DMS153 treated with DMSO at 0.1 percent for 48 hours (cell line): Measurements from ENCODE around the gene LARP4B.

ENCODE experiments used
- DNase-seq: peaks from one replicate; lab custom pipeline; 2025; ENCODE audit not compliant: unreplicated experiment; lab: John Stamatoyannopoulos, UW

Gene LARP4B

GRCh38 chr10:836782-837181, 94.7 kb downstream of the LARP4B start:
- no peak for DNase-seq

DNA sequence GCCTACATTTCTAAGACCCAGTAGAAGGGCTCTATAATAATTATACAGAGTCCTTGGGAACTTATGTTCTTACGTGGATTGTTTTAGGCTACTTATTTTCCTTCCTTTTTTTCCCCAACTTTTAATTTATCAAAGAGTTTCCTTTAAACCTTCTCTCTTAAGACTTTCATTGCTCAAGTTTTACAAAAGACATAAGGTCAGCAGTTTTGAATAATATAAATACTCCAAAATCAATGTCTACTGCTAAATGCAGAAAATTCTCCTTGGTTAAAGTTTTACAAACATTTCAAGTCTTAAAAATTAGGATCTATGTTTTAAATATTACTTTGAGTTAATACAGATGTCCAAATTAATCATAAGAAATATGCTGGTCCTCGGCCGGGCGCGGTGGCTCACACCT, 97.0 kb downstream of the LARP4B start:
- DNase-seq = no peak

GRCh38 chr10:829241-829640, 102.3 kb downstream of the LARP4B start:
- DNase-seq = no peak

DNA sequence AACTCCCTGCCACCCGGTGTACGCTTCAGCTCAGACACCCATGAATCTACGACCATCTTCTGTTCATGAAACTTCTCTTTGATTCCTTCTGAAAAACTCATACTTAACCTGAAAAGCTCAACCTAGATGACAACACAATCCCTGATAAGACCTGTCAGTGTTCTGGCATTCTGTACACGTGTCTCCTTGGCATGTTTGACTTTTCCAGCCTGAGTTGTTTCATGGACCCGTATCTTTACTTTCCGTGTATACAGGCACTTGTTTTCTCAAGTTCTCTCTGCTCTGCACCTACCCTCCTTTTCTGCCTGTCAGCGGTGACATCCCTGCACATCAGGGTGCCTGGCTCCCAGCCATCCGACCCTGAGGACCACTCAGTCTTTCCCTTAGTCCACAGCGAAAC, 103.3 kb downstream of the LARP4B start:
- no peak for DNase-seq

DNA sequence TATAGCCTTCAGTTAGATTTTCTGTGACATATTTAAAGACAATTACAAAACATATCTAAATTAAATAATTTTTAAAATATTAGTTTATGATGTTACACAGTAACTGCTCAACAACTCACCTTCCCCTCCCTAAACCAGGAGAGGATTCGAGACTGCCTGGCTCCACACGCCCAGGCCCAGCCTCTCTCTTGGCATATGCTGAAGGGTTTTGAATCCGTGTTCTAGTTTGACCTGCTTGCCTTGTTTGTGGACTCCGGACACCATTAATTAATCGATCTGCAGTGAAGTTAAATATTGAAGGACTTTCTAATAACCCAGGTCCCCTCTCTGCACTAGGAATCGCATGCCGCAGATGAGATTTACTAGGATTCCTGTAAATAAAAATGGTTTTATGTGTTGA, 106.6 kb downstream of the LARP4B start:
- DNase-seq = no peak

DNA sequence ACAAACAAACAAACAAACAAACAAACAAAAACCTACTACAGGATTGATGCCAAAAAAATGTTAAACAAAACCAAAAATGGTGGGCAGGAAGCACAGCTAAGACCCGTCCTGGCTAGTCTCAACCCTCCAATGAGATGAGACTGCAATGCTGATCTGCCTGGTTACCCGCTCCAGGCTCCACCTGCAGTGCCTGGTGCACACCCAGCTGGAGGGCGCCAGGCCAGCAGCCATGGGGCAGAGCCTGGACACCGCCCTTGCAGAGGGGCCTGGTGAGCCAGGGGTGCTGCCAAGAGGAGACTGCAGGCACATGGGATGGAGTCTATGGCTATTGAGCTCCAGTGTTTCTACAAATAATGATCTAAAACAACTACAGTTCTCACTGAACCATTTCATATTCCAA, 107.0 kb downstream of the LARP4B start:
- no peak for DNase-seq

GRCh38 chr10:822661-823367, 108.7 kb downstream of the LARP4B start:
- DNase-seq = no peak

DNA sequence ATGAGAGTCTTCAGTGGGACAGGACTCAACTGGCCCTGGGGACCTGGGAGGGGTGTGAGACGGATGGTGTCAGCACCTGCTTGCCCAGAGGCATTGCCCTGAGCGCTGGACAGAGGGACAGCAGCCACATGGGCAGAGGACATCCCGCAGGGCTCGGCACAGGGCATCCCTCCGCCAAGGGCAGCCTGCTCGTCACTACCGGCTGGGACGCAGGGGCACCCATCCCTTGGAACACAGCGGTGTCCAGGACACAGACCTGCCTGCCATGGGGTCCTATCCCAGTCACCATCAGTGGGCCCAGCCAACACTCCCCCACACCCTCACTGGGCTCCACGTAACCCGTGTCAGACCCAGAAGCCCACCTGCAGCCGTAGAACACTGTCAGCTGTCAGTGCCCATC, 109.3 kb downstream of the LARP4B start:
- no peak for DNase-seq

DNA sequence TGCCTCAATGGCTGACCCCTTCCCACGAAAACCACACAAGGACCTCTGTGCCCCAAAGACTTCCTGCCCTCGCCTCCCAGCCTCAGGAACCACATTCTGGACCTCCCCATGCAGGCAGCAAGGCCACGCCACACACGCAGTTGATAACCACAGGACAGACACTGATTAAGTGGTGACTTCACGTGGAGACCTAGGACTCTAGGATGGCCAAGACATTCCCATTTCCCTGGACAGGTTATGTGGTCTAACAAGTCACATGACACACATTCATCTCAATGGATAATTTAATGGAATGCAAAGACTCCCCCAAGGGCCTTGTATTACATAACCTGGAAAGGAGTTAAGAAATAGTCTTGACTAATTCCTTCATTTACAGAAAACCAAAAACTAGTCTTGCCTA, 110.2 kb downstream of the LARP4B start:
- DNase-seq = no peak

DNA sequence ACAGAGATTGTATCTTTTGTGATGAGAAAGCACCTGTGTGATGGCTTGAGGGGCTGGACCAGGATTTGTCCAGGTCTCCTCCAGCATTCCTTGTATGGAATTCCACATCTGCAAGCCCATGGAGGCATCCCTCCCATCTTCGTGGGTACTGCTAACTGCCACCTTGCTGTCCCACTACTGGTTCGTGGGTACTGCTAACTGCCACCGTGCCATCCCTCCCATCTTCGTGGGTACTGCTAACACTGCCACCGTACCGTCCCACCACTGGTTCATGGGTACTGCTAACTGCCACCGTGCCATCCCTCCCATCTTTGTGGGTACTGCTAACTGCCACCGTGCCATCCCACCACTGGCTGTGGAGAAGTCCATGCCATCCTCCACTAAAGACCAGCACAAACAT, 111.7 kb downstream of the LARP4B start:
- no peak for DNase-seq

- DNase-seq = no peak
Measured at GRCh38 chr10:819326-819725, 112.2 kb downstream of the LARP4B start.

DNA sequence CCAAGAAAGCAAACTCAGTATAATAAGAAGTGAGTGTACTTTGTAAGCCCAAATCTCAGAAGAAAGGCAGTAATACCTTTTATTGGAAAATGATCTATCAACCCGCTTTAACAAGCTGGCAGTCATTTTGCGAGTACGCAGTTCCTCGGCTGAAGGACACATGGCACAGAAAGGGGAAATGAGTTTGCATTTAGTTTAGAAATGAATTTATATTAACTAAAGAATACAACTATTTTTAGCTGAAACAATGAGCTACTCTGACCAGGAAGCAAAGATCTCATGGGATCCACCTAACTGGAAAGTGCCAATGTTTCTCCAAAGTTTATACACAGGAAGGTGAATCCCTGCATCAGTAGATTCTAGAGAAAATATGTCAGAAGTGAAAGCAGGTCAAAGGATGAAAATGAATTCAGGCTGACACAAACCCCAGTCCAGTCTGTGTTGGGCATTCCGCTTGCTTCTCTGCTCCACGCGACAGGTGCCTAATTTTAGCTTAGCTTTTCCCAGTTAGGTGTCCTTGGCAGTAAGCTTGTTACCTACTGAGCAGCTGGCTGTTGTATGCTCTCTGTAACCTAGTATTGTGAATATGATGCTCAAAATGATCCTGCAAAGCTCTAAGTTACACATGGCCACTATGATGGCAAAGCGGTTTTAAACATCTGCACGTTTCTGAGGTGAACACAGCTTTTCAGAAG, 112.8 kb downstream of the LARP4B start:
- no peak for DNase-seq

GRCh38 chr10:818010-818409, 113.5 kb downstream of the LARP4B start:
- no peak for DNase-seq

GRCh38 chr10:817371-817770, 114.1 kb downstream of the LARP4B start:
- DNase-seq = no peak

- DNase-seq = no peak
Measured at GRCh38 chr10:816958-817357, 114.5 kb downstream of the LARP4B start.

GRCh38 chr10:816091-816477, 115.4 kb downstream of the LARP4B start:
- no peak for DNase-seq

DNA sequence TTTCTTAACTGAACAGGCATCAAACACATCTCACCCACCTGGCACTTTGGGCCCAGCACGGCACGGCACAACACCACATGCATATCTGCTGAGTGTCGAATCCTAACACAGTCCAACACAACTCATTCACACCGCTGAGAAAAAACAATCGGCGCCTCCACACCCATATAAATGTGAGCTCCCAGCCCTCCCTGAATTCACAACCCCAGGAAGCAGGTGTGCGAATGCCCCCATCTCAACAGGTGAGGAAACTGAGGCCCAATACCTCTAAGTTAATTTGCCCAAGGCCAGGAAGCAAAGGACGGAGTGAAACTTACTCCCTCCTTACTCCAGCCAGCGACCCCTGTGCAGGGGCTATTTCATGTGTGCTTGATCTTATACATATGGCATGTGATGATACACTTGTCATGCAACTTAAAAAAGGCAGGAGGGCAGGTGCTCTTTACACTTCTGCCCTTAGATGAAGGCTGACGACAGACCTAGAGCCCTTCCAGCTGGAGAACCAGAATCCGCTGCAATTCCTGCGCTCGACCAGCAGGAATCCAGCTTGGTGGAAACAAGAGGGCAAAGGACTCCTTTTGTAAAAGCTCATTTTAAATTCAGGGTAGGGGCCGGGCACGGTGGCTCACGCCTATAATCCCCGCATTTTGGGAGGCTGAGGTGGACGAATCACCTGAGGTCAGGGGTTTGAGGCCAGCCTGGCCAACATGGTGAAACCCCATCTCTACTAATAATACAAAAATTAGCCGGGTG, 116.0 kb downstream of the LARP4B start:
- DNase-seq = no peak

DNA sequence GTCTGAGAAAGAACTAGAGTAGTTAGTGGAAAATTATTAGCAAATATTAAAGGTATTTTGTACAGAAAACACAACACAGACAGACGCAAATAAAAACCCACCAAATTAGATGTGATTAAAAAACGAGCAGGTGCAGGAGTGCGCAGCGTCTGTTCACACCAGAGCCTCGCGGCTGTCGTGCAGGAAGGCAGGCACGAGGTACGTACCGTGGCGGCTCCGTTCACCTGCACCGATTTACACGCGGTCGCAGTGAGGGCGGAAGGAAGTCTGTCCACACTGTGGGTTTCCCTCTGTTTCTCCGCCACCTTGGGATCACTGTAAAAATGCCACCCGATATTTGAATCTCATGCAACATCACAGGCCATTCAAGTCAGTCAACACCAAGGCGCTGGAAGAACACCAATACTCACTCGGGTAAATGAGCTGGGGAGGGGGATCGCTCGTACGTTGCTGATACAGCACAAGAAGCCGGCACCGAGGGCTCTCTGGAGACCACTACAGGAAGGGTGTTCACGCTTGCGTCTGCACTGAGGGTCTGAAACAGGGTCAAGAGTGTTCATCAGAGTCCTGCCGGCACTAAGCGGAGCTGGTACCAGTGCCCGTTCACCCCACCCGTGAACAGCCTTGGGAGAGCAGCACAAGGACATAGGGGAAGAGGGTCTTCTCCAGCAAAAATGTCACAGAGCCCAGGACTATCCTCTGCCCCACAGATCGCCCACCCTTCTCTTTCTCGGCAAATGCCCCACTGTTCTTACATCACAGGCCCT, 116.8 kb downstream of the LARP4B start:
- no peak for DNase-seq

GRCh38 chr10:813286-813685, 118.2 kb downstream of the LARP4B start:
- DNase-seq = no peak

DNA sequence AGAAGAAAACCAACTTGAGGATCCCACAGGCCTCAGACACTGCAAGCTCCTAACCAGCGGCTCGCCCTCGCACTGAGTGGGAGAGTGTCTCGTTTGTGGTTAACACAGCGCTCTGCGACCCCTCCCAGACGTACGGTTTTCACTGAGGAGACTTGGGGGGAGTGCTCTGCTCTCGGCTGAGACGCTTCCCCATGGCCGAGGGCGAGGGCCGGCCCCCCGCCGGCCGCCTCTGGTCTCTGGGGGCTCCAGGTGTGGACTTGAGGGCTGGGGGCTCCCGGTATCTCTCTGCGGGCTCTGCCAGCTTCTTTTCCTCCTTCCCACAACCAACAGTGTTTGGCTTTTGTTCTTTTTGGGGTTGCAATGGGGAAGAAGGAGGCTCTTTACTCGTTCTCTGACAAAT, 118.7 kb downstream of the LARP4B start:
- no peak for DNase-seq

- no peak for DNase-seq
Measured at GRCh38 chr10:811379-812175, 119.9 kb downstream of the LARP4B start.
